Stimulated activated CD8-positive, alpha-beta memory T cell treated with anti-CD3 and anti-CD28 coated beads, Interleukin-4, amount 100 ng/mL, for 1 hour (primary cell): ENCODE measurements around the gene ZNF280D.

Experiments
- DNase-seq, 2 donors: peaks; one replicate each; pipeline ENCODE4 v3.0.0-alpha.2; 2020; ENCODE audit warnings: low read depth in 2 of 2, low spot score in 1 of 2

ZNF280D gene

GRCh38 chr15:56653787-56654186 lies 79.5 kb downstream of the ZNF280D start:
- DNase-seq, result no peak

- no peak for DNase-seq
Observed at GRCh38 chr15:56653107-56653506, 80.2 kb downstream of the ZNF280D start.

GRCh38 chr15:56648311-56648710 lies 85.0 kb downstream of the ZNF280D start:
- DNase-seq, result no peak

- no peak for DNase-seq
Observed at GRCh38 chr15:56640549-56640948, 92.8 kb downstream of the ZNF280D start.

GRCh38 chr15:56640127-56640526 lies 93.2 kb downstream of the ZNF280D start:
- no peak for DNase-seq

- DNase-seq, result no peak
Observed at GRCh38 chr15:56639631-56640030, 93.7 kb downstream of the ZNF280D start.

- DNase-seq, result no peak
Observed at GRCh38 chr15:56631765-56632164, 101.5 kb downstream of the ZNF280D start.

- DNase-seq, result no peak
Observed at GRCh38 chr15:56628893-56629532, 104.3 kb downstream of the ZNF280D start.

- DNase-seq, result no peak
Observed at GRCh38 chr15:56619887-56620286, 113.4 kb downstream of the ZNF280D start.

GRCh38 chr15:56617628-56618027 lies 115.7 kb downstream of the ZNF280D start:
- DNase-seq, result no peak

- DNase-seq, result no peak
Observed at GRCh38 chr15:56616551-56616950, 116.8 kb downstream of the ZNF280D start.

- DNase-seq, result no peak
Observed at GRCh38 chr15:56613811-56614210, 119.5 kb downstream of the ZNF280D start.

GRCh38 chr15:56608993-56609392 lies 124.3 kb downstream of the ZNF280D start:
- DNase-seq, result no peak

- DNase-seq, result no peak
Observed at GRCh38 chr15:56608140-56608778, 125.0 kb downstream of the ZNF280D start.

GRCh38 chr15:56602253-56602652 lies 131.1 kb downstream of the ZNF280D start:
- no peak for DNase-seq

GRCh38 chr15:56600380-56600779 lies 132.9 kb downstream of the ZNF280D start:
- no peak for DNase-seq

- no peak for DNase-seq
Observed at GRCh38 chr15:56598991-56599390, 134.3 kb downstream of the ZNF280D start.

- DNase-seq, result no peak
Observed at GRCh38 chr15:56587686-56588085, 145.6 kb downstream of the ZNF280D start.

- no peak for DNase-seq
Observed at GRCh38 chr15:56586206-56586605, 147.1 kb downstream of the ZNF280D start.

GRCh38 chr15:56582785-56583184 lies 150.5 kb downstream of the ZNF280D start:
- DNase-seq, result no peak
